ENCODE data around the gene ATXN1. TPM values are rescaled to one million over a fixed set of nuclear protein-coding genes. Genes with fewer than 3 reads are reported as not detected.

Gene ATXN1
- polyA plus RNA-seq, 2 of the 4 experiments (the other 2 are of a cell fraction) = 2.9 to 8.3 TPM

DNA sequence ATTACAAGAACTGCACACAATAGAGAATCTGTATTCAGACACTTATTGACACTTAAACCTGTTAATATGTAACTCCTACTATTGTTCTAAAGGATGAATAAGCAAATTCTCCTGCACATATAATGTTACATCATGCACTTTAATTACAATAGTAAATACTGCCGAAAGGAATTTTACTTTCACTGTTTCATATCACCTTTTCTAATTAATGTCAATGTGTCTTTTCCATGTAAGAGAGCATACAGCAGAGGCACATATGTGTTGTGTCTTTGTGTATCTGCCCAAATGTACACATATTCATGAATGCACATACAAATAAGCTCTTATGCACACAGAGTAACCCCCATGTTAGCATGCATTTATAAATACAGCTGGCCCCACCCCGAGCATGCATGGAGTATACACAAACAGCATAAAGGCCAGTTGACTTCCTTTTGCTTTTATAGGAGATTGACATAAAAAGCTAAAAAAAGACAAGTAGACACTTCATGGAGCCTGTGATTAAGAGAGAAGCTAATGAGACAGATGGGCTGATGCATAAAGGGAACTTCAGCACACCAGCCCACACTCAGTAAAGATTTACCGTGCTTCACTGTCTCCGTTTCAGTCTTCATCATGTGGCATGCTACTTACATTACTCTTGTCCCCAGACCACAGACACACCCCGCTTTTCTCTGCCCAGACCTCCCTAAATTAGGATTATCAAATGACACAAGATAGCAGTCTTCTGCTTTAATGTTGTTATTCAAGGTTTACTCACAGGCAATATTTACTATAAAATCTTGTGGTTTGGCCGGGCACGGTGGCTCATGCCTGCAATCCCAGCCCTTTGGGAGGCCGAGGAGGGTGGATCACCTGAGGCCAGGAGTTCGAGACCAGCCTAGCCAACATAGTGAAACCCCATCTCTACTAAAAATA, 184.6 kb downstream of the ATXN1 start:
- FAIRE-seq (no peak), DNase-seq (ENCODE audit: low read depth in 1 of 2, low spot score in 1 of 2) (peak in 1 of 2 experiments; percentile 3), ATAC-seq (no peak)
- Histone ChIP-seq H3K4me1 (peaks cover 21% of the 10 kb centered on the region), H3K27ac (peak overlapping the region; percentile 58 to 66), H3K4me3 (peak overlapping the region; percentile 13; the same call in 1 of the 3 replicates), H3K9me3 (no peaks in the 10 kb centered on the region), H3K4me2 (peak overlapping the region; percentile 70)
- POLR2A ChIA-PET = no interaction called here
- TF ChIP-seq NFE2L2 (conservative IDR thresholded peaks at IDR 0.05; ENCODE audit: low read length) (no peak), MAX (IDR thresholded peaks at IDR 0.05) (no peak), MAFK (IDR thresholded peaks at IDR 0.05; ENCODE audit: partially characterized antibody) (peak; percentile 50), CEBPB (IDR thresholded peaks at IDR 0.05) (no peak)
- TF ChIP-seq, protein P1, sequence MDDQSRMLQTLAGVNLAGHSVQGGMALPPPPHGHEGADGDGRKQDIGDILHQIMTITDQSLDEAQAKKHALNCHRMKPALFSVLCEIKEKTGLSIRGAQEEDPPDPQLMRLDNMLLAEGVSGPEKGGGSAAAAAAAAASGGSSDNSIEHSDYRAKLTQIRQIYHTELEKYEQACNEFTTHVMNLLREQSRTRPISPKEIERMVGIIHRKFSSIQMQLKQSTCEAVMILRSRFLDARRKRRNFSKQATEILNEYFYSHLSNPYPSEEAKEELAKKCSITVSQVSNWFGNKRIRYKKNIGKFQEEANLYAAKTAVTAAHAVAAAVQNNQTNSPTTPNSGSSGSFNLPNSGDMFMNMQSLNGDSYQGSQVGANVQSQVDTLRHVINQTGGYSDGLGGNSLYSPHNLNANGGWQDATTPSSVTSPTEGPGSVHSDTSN (IDR thresholded peaks at IDR 0.05) = no peak
- CTCF ChIA-PET = interaction anchor here (0.6 to 0.9 kb wide), 3 partner anchors 48 to 81 kb away, joined by 3 read pairs; no protein-coding TSS in a partner anchor
- WGBS (ENCODE audit: missing lambda C conversion rate) = 74% methylated on average over 9 of the region's 9 CpGs

GRCh38 chr6:16575655-16576054, 185.6 kb downstream of the ATXN1 start:
- Histone ChIP-seq H3K27ac (peak overlapping the region; percentile 11 to 58; a peak in 4 of 6 replicates), H3K9me3 (no peaks in the 10 kb centered on the region), H3K4me1 (peaks cover 21% of the 10 kb centered on the region), H3K4me2 (peak overlapping the region; percentile 70), H3K4me3 (no peak overlapping the region)
- no peak for ATAC-seq
- WGBS (ENCODE audit: missing lambda C conversion rate) = 95% methylated on average over 2 of the region's 2 CpGs
- DNase-seq (ENCODE audit: low read depth in 1 of 2, low spot score in 1 of 2) = no peak
- no peak for FAIRE-seq
- ChIA-PET CTCF (interaction anchor here (0.9 kb wide), 1 partner anchor 64 kb away, joined by 3 read pairs; no protein-coding TSS in a partner anchor), POLR2A (no interaction called here)
- TF ChIP-seq, protein P2, sequence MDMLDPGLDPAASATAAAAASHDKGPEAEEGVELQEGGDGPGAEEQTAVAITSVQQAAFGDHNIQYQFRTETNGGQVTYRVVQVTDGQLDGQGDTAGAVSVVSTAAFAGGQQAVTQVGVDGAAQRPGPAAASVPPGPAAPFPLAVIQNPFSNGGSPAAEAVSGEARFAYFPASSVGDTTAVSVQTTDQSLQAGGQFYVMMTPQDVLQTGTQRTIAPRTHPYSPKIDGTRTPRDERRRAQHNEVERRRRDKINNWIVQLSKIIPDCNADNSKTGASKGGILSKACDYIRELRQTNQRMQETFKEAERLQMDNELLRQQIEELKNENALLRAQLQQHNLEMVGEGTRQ (IDR thresholded peaks at IDR 0.05) = no peak
- TF ChIP-seq EHF (CRISPR knock-in tag; IDR thresholded peaks at IDR 0.05) = no peak
- no peak for TF ChIP-seq KDM5A (IDR thresholded peaks at IDR 0.05)
- no peak for TF ChIP-seq POLR2A (IDR thresholded peaks at IDR 0.05; ENCODE audit: low read length)
- no peak for TF ChIP-seq BHLHE40 (IDR thresholded peaks at IDR 0.05; ENCODE audit: low read depth, low read length)
- TF ChIP-seq NFE2L2 (conservative IDR thresholded peaks at IDR 0.05; ENCODE audit: low read length) = no peak
- no peak for TF ChIP-seq RARB (CRISPR knock-in tag; IDR thresholded peaks at IDR 0.05)
- no peak for TF ChIP-seq CHD2 (IDR thresholded peaks at IDR 0.05; ENCODE audit: low read length, partially characterized antibody)

- 98% methylated on average over 2 of the region's 2 CpGs for WGBS (ENCODE audit: missing lambda C conversion rate)
- Histone ChIP-seq H3K4me3 (no peak overlapping the region), H3K27ac (no peak overlapping the region), H3K9me3 (no peaks in the 10 kb centered on the region), H3K4me1 (peaks cover 24% of the 10 kb centered on the region), H3K4me2 (no peak overlapping the region)
- POLR2A ChIA-PET = no interaction called here
- no peak for DNase-seq (ENCODE audit: low read depth in 1 of 2, low spot score in 1 of 2)
- no peak for FAIRE-seq
- no peak for ATAC-seq
- TF ChIP-seq EHF (CRISPR knock-in tag; IDR thresholded peaks at IDR 0.05) = no peak
- TF ChIP-seq, protein P3, sequence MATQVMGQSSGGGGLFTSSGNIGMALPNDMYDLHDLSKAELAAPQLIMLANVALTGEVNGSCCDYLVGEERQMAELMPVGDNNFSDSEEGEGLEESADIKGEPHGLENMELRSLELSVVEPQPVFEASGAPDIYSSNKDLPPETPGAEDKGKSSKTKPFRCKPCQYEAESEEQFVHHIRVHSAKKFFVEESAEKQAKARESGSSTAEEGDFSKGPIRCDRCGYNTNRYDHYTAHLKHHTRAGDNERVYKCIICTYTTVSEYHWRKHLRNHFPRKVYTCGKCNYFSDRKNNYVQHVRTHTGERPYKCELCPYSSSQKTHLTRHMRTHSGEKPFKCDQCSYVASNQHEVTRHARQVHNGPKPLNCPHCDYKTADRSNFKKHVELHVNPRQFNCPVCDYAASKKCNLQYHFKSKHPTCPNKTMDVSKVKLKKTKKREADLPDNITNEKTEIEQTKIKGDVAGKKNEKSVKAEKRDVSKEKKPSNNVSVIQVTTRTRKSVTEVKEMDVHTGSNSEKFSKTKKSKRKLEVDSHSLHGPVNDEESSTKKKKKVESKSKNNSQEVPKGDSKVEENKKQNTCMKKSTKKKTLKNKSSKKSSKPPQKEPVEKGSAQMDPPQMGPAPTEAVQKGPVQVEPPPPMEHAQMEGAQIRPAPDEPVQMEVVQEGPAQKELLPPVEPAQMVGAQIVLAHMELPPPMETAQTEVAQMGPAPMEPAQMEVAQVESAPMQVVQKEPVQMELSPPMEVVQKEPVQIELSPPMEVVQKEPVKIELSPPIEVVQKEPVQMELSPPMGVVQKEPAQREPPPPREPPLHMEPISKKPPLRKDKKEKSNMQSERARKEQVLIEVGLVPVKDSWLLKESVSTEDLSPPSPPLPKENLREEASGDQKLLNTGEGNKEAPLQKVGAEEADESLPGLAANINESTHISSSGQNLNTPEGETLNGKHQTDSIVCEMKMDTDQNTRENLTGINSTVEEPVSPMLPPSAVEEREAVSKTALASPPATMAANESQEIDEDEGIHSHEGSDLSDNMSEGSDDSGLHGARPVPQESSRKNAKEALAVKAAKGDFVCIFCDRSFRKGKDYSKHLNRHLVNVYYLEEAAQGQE (IDR thresholded peaks at IDR 0.05) = no peak
- CTCF ChIA-PET = no interaction called here
Measured at GRCh38 chr6:16572943-16573342, 188.3 kb downstream of the ATXN1 start.
